Upper lobe of left lung (tissue), 4 donors: ENCODE data around the gene TCTN3.

ENCODE experiments used
- EP300 ChIP-seq, 4 donors: sonication (generic); formaldehyde crosslinking; IDR thresholded peaks; one replicate each; pipeline ENCODE4 v1.5.1; 2017; ENCODE audit warnings: antibody characterized with exemption in 4 of 4, control low read depth in 2 of 4
- POLR2A ChIP-seq, 4 donors: fragments of 450-650 bp; IDR thresholded peaks; one replicate each; pipeline ENCODE4 v1.5.1; 2016 to 2017; ENCODE audit warnings: antibody characterized with exemption in 4 of 4, mild to moderate bottlenecking in 2 of 4
- POLR2AphosphoS5 ChIP-seq, 2 donors: sonication (generic); formaldehyde crosslinking; IDR thresholded peaks; one replicate each; pipeline ENCODE4 v1.5.1; 2017; ENCODE audit warnings: antibody characterized with exemption in 2 of 2
- TF ChIP-seq, protein P1 (sequence below), 6 experiments: fragments of 450-650 bp in 4 of 6; fragments of 200-600 bp in 2 of 6; sonication (generic) in 2 of 6; IDR thresholded peaks; one replicate each; pipeline ENCODE4 v1.5.1; 2016 to 2019; ENCODE audit warnings: antibody characterized with exemption in 6 of 6

- TF ChIP-seq, protein P1, sequence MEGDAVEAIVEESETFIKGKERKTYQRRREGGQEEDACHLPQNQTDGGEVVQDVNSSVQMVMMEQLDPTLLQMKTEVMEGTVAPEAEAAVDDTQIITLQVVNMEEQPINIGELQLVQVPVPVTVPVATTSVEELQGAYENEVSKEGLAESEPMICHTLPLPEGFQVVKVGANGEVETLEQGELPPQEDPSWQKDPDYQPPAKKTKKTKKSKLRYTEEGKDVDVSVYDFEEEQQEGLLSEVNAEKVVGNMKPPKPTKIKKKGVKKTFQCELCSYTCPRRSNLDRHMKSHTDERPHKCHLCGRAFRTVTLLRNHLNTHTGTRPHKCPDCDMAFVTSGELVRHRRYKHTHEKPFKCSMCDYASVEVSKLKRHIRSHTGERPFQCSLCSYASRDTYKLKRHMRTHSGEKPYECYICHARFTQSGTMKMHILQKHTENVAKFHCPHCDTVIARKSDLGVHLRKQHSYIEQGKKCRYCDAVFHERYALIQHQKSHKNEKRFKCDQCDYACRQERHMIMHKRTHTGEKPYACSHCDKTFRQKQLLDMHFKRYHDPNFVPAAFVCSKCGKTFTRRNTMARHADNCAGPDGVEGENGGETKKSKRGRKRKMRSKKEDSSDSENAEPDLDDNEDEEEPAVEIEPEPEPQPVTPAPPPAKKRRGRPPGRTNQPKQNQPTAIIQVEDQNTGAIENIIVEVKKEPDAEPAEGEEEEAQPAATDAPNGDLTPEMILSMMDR (IDR thresholded peaks at IDR 0.05): no peak
- TF ChIP-seq POLR2A (IDR thresholded peaks at IDR 0.05) (no peak), POLR2AphosphoS5 (IDR thresholded peaks at IDR 0.05) (no peak), EP300 (IDR thresholded peaks at IDR 0.05) (no peak)
Measured at GRCh38 chr10:95693071-95693667, 558 bp downstream of the TCTN3 start.
